ENCODE data around the gene CARD14.

Gene CARD14

GRCh38 chr17:80201446-80201845 lies 31.6 kb downstream of the CARD14 start:
- TF ChIP-seq, protein P1, sequence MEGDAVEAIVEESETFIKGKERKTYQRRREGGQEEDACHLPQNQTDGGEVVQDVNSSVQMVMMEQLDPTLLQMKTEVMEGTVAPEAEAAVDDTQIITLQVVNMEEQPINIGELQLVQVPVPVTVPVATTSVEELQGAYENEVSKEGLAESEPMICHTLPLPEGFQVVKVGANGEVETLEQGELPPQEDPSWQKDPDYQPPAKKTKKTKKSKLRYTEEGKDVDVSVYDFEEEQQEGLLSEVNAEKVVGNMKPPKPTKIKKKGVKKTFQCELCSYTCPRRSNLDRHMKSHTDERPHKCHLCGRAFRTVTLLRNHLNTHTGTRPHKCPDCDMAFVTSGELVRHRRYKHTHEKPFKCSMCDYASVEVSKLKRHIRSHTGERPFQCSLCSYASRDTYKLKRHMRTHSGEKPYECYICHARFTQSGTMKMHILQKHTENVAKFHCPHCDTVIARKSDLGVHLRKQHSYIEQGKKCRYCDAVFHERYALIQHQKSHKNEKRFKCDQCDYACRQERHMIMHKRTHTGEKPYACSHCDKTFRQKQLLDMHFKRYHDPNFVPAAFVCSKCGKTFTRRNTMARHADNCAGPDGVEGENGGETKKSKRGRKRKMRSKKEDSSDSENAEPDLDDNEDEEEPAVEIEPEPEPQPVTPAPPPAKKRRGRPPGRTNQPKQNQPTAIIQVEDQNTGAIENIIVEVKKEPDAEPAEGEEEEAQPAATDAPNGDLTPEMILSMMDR (IDR thresholded peaks at IDR 0.05; ENCODE audit: insufficient read depth, low read depth, low read length, missing control alignments) = no peak
- DNase-seq (ENCODE audit: low read depth) = no peak

GRCh38 chr17:80202197-80202596 lies 32.4 kb downstream of the CARD14 start:
- DNase-seq (ENCODE audit: low read depth) = no peak
- H3K4me3 ChIP-seq (ENCODE audit: low read depth, low read length) = no peak overlapping the region
- TF ChIP-seq, protein P1 (IDR thresholded peaks at IDR 0.05; ENCODE audit: insufficient read depth, low read depth, low read length, missing control alignments) = no peak

More at GRCh38 chr17:80201446-80201845, 31.6 kb downstream of the CARD14 start:
- H3K4me3 ChIP-seq (ENCODE audit: low read depth, low read length) = no peak overlapping the region

DNA sequence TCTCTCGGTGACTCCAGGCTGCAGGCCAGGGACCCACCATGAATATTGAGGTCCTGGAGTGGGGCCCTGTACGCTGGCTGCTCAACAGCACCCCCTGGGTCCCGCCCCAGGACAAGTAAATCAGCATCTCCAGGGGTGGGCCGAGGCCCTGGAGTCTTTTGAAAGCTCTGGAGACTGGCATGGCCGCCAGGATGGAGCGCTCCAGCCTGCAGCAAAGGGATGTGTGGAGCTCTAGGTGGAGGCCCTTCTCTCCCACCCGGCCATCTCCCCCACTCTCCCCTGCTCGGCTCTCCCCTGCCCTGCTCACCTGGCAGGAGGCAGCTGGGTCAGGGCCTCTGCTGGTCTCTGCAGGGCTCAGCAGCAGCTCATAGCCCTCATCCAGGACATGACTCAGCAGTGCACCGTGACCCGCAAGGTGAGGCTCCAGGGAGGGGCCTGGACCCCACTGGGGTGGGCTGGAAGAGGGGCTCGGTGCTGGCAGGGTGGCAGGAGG lies 33.7 kb downstream of the CARD14 start:
- TF ChIP-seq, protein P1 (IDR thresholded peaks at IDR 0.05; ENCODE audit: insufficient read depth, low read depth, low read length, missing control alignments) = no peak
- no peak for DNase-seq (ENCODE audit: low read depth)
- no peak overlapping the region for H3K4me3 ChIP-seq (ENCODE audit: low read depth, low read length)

DNA sequence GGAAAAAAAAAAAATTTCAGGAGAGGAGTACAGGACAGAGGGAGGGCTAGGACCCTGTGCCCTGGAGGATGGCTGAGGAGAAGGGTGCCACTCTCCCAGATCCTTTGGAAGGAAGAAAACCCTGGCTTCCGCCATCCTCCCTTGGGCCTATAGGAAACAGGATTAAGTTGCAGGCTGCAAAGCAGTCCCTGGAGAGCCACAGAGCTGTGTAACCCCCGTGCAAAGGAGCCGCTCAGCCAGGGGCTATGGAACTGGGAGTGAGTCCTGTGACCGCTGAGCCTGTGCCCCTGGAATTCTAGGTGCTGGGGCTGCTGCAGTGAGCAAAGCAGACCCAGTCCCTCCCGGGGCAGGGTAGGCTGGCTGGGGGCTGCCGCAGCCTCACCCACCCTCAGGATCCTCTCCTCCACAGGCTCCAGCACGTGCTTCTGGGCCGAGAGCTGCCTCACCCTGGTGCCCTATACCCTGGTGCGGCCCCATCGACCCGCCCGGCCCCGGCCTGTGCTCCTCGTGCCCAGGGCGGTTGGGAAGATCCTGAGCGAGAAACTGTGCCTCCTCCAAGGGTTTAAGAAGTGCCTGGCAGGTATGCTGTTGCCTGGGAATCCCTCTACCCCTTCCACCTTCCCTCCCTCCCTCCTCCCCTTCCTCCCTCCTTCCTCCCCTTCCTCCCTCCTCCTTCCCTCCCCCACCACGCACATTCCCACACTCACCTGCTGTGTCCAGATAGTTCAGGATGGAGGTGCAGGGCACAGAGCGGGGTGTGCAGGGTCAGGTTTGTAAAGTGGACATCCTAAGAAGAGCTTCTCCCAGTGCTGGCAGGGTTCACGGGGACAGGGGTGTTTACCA lies 35.0 kb downstream of the CARD14 start:
- no peak for DNase-seq (ENCODE audit: low read depth)
- TF ChIP-seq, protein P1 (IDR thresholded peaks at IDR 0.05; ENCODE audit: insufficient read depth, low read depth, low read length, missing control alignments) = no peak
- H3K4me3 ChIP-seq (ENCODE audit: low read depth, low read length) = no peak overlapping the region

GRCh38 chr17:80205811-80206210 lies 36.0 kb downstream of the CARD14 start:
- TF ChIP-seq, protein P1 (IDR thresholded peaks at IDR 0.05; ENCODE audit: insufficient read depth, low read depth, low read length, missing control alignments) = no peak
- no peak for DNase-seq (ENCODE audit: low read depth)
- H3K4me3 ChIP-seq (ENCODE audit: low read depth, low read length) = no peak overlapping the region

- DNase-seq (ENCODE audit: low read depth) = no peak
- TF ChIP-seq, protein P1 (IDR thresholded peaks at IDR 0.05; ENCODE audit: insufficient read depth, low read depth, low read length, missing control alignments) = no peak
- H3K4me3 ChIP-seq (ENCODE audit: low read depth, low read length) = no peak overlapping the region
Measured at GRCh38 chr17:80208050-80208449, 38.2 kb downstream of the CARD14 start.
